ENCODE data around the gene PPP1R12B.
"Not testable (repeated sequence)": the region's sequence is repeated elsewhere in the genome, so short reads cannot be mapped to it uniquely, and the experiment has no call there.

Gene PPP1R12B

DNA sequence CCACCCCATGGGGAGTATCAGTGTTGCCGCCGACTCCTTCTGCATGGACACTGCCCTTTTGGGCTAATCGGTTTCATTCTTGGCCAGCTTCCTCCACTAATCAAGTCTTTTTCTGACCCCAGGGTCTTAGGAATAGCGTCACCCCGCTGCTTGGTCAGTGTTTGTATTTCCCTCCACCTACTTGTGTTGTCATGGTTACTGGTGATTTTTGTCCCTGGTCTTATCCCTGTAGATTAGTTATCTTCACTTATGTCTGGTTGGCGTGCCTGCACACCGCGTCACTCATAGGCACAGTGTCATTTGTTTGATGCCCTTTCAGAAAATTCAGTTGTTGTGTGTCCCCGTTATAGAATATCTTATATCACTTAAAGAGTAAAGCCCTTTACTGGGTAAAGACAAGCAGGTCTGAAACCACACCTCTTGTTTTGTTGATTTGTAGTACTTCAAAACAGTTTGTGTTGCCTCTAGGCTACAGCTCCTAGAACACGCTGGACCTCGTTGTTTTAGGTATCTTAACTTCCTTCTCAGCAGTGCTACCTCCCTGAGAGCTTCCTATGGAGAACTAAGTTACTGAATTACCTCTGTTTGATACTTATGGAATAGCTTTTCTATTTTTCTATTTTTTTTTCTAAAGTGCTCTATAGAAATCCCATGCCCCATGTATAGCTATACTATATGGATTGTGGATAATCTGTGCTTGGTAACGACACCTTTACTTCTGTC, 868 bp downstream of the PPP1R12B start:
- DNase-seq = no peak

- no peak for DNase-seq
Observed at GRCh38 chr1:202351725-202352124, 3.2 kb downstream of the PPP1R12B start.

- not testable (repeated sequence) for DNase-seq
Observed at GRCh38 chr1:202352583-202353197, 4.2 kb downstream of the PPP1R12B start.

DNA sequence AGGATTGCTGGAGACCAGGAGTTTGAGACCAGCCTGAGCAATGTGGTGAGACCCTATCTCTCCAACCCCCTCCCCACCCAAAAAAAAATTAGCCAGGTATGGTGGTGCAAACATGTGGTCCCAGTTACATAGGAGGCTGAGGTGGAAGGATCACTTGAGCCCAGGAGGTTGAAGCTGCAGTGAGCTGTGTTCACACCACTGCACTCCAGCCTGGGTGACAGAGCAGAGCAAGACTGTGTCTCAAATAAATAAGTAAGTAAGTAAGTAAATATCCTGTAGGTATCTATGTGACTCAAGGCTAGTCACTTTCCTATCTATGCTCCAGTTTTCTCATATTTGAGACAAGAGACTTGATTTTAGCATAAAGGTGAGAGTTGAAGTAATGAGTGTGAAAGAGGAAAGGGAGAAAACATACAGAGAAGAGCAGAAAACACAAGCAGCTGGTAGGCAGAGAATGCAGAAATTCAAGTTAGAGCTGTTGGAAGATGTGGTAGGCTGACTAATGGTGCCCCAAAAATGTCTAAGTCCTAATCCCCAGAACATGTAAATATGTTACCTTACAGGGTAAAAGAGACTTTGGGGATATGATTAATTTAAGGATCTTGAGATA, 7.5 kb downstream of the PPP1R12B start:
- DNase-seq = no peak

DNA sequence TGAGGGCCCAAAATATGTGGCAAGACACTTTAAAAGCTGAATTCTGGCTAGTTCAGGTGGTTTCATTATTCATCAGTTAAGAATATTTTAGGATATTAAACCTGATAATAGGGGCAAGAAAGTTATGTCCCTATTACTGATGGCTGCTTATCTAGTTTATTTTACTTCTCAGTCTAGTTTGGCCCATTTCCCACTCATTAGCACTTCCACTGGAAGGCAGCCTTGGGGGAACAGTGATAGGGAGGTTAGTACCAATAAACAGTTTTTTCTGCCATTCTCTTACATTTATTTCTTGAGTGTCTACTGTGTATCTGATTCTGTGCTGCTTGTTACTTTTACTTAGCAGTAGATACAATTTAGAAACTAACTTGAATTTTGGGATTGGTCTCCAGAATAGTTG, 9.0 kb downstream of the PPP1R12B start:
- DNase-seq = no peak

DNA sequence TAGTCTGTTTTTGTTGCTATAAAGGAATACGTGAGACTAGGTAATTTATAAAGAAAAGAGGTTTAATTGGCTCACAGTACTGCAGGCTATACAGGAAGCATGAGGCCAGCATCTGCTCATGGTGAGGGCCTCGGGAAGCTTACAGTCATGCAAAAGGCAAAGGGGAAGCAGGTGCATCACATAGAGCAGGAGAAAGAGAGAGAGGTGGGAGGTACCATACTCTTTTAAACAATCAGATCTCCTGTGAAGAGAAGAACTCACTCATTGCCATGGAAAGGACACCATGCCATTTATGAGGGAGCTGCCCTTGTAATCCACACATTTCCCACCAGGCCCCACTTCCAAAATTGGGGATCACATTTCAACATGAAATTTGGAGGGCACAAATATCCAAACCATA, 12.7 kb downstream of the PPP1R12B start:
- no peak for DNase-seq

DNA sequence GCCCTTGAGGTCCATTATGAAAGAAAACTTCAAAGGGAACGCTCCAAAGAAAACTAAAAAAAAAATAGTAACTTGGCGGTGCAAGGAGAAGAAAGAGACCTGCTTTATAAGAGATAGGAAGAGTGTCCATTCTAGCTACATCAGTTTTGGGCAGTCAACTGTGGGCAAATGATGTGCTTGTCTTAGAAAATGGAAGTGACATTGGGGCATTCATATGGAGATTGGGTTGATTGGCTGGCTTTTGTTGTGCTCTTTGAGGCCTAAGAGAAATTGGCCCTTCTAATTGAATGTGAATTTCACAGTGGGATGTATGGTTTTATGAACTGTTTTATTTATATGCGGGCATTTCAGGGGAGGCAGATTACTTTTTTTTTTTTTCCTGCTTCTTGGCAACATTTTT, 13.2 kb downstream of the PPP1R12B start:
- DNase-seq = no peak

GRCh38 chr1:202362212-202362611, 13.7 kb downstream of the PPP1R12B start:
- DNase-seq = no peak

- DNase-seq = no peak
Observed at GRCh38 chr1:202365092-202365815, 16.8 kb downstream of the PPP1R12B start.

DNA sequence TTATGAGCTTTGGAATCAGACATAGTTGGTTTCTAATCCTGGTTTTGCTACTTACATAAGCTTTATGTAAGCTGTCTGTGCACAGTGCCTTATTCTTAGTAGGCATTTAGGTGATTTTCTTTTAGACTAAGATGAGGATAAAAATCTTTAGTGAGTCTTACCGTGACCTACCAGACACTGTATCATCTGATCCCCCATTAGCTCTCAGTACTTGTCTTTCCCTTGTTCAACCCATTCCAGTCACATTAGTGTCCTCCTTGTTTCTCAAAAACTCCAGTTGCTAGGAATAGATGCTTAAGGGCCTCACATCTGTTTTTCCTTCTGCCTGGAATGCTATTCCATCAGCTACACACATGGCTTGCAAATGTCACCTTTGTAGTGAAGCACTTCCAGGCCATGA, 18.8 kb downstream of the PPP1R12B start:
- no peak for DNase-seq

- not testable (repeated sequence) for DNase-seq
Observed at GRCh38 chr1:202370906-202371305, 22.4 kb downstream of the PPP1R12B start.

DNA sequence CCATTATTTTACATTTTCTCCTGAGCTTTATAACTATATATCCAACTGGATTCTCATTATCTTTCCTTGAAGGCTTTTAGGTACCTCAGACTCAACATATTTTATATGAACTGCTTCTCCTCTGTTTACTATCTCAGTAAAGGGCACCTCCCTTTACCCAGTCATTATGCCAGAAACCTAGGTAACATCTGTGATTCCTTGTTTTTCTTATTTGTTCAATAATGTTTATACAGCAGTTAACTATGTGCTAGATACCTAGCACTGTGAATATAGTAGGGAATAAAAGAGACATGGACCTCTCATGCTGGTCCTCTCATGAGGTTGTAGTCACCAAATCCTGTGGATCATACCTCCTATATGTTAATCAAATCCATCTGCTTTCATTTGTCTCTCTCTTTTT, 25.6 kb downstream of the PPP1R12B start:
- DNase-seq = no peak

DNA sequence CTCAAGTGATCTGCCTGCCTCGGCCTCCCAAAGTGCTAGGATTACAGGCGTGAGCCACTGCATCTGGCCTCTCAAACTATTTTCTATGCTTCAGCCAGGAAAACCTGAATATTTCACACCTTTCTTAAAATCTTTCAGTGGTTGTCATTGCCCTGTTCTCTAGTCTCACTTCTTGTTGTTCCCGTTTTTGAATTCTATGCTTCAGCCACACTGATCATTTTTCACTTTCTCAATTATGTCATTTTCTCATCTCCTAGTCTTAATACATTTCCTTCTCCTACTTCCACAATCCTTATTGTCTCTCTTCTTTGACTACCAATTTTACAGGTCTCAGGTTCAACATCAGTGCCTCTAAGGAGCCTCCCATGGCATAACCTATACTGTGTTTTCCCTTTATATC, 26.7 kb downstream of the PPP1R12B start:
- DNase-seq = not testable (repeated sequence)

DNA sequence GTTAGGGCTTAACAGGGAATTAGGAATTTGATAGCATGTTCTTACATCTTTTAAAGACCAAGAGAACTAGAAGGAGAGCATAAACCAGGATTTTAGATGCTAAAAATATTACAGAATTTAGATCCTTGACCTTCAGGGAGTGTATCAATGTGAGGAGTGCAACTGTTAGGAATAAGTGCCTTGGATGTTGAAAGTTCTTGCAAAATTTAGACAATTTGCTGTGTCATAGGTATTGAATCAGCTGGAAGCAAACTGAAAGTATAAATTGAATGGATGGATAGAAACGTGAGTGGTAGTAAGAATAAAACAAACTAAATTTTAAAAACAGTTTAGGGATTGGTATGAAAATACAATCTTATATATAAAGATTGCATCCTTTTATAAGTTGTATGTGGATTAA, 27.7 kb downstream of the PPP1R12B start:
- no peak for DNase-seq

- DNase-seq = not testable (repeated sequence)
Observed at GRCh38 chr1:202379884-202380529, 31.5 kb downstream of the PPP1R12B start.

DNA sequence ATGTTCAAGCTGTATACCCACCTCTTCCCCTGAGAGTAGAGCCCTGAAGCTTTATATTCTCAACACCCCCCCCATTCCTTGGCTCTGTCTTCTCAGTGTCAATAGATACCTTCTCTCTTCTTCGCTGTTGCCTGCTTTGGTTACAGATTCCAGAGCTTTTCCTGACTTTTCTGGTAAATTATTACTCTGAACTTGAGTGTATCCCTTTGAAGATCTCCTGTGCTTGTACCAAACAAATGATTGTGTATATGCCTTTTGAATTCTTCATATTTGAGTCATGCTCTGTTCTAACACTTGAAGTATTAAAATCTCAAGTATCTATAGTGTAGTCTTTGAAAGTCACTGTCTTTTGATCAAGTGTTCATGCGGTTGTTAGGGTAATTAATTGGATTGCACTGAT, 32.0 kb downstream of the PPP1R12B start:
- not testable (repeated sequence) for DNase-seq

DNA sequence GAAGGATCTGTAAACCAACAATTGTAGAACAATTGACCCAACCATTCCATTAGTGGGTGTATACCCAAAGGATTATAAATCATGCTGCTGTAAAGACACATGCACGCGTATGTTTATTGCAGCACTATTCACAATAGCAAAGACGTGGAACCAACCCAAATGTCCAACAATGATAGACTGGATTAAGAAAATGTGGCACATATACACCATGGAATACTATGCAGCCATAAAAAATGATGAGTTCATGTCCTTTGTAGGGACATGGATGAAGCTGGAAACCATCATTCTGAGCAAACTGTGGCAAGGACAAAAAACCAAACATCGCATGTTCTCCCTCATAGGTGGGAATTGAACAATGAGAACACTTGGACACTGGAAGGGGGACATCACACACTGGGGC, 33.4 kb downstream of the PPP1R12B start:
- not testable (repeated sequence) for DNase-seq

- not testable (repeated sequence) for DNase-seq
Observed at GRCh38 chr1:202395831-202396230, 47.3 kb downstream of the PPP1R12B start.

DNA sequence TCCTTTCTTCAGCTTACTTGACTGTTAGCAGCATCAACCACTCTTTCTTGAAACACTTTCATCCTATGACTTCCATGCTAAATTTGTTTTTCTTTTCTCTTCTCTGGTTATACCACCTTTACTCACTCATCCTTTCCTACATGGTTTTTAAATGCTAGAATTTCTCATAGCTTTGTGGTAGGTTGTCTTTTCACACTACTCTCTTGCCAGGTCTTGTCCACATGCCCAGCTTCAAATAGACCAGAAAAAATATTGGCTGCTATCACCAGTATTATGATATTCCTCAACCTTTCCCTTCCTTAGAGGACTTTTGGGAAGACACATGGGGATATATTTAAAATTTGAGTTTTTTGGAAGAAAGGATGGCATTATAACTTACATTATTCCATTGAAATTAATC, 48.8 kb downstream of the PPP1R12B start:
- no peak for DNase-seq

DNA sequence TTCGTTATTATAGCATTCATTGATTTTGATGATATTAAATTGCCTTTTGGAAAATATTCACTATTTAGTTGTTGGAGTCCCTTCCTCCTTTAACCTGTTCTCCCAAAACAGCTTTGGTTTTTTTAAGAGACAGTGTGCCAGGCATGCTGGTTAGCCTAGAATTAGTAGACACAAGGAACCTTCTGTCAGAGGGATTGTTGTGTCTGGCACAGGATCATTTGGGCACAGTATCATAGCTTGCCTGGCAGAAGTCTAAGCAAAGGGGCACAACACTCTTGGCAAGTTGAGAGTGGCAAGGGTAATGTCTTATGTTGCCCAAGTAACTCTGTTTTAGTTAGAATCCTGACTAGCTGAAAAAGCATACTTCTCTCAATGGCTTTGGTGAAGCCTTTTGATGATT, 49.9 kb downstream of the PPP1R12B start:
- not testable (repeated sequence) for DNase-seq

DNA sequence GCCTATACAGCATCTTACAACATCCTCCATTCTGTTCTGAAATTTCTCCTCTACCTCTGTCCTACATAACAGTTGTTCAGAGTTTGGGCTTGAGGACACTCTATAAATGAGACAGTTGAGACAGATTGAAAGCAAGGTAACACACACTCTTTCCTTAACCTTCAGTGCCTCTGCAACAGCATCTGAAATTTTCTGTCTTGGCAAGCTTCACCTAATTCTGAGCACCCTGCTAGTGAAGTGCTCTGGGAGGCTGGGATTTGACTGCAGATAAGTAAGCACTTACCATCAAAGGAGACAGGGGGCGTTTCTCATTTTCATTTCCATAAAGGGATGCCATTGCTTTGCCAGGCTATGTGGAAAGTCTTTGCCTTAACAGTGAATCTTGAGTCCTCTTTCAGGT, 53.3 kb downstream of the PPP1R12B start:
- not testable (repeated sequence) for DNase-seq

DNA sequence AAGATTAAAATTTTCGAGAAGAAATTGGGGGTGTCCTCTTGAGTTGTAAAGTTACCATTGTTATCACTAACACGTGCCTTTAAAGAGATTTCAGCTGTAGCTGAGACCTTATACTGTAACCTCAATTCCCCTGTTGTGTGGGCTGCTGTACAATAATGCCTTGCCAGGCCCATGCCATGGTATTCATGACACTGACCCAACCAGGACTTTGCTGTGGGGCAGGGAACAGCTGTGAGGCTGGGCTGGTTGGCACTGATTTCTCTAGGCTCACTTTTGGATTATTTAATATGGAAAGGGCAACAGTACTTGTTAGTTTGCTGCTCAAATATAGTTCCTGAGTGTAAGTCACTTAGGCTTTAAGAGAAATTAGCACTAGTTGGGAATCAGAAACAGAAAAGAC, 54.9 kb downstream of the PPP1R12B start:
- not testable (repeated sequence) for DNase-seq

- no peak for DNase-seq
Observed at GRCh38 chr1:202405928-202406327, 57.4 kb downstream of the PPP1R12B start.

Data from stimulated activated CD4-positive, alpha-beta T cell treated with anti-CD3 and anti-CD28 coated beads, Interleukin-4, amount 100 ng/mL, for 4 hours (primary cell).